ENCODE measurements around the gene MUC4. TPM values are rescaled to one million over a fixed set of nuclear protein-coding genes. Genes with fewer than 3 reads are reported as not detected.

The MUC4 gene
- total RNA-seq, 1 experiment from 2014 or later, result 0.03 TPM

- TF ChIP-seq TCF7L2 (IDR thresholded peaks at IDR 0.05; ENCODE audit: low read depth, low read length) (no peak), REST (IDR thresholded peaks at IDR 0.05; ENCODE audit: insufficient read depth in 1 of 2, low read depth in 2 of 2, low read length in 1 of 2) (no peak), CTCF (IDR thresholded peaks at IDR 0.05) (no peak), POLR2AphosphoS5 (IDR thresholded peaks at IDR 0.05; ENCODE audit: low read depth, low read length) (no peak), SIN3A (IDR thresholded peaks at IDR 0.05; ENCODE audit: borderline replicate concordance, insufficient read depth, low read depth, low read length) (no peak)
- H3K4me1 ChIP-seq (ENCODE audit: control insufficient read depth, insufficient read depth, low read length), result no peaks in the 10 kb centered on the region; the same call in 1 of the 2 replicates
- H3K9me3 ChIP-seq (ENCODE audit: control insufficient read depth, insufficient read depth, low read depth, low read length), result no peaks in the 10 kb centered on the region
- no peak for ATAC-seq
- H3K27ac ChIP-seq (ENCODE audit: low read length), result no peak overlapping the region
- POLR2A ChIA-PET, result no interaction called here
- no TSS peak for BruUV-seq (replicated peaks)
- in situ Hi-C loops (cut with HindIII; ENCODE audit: low pct_unique_long_range_greater_than_20kb, low sequenced_read_pairs) (no loop called here), intact Hi-C loops (cut with micrococcal nuclease; ENCODE audit: unreplicated experiment) (no loop called here)
- no peaks in the 10 kb centered on the region for H3K36me3 ChIP-seq (ENCODE audit: control insufficient read depth, insufficient read depth, low read length)
- DNase-seq (ENCODE audit: low read depth, low spot score), result no peak
- 0 out of 2 replicates have a peak, but pooled peaks cover 2% of the 10 kb centered on the region for H3K27me3 ChIP-seq (ENCODE audit: control insufficient read depth, insufficient read depth, low read length)
- H3K4me3 ChIP-seq (ENCODE audit: low read depth in 2 of 2, low read length in 2 of 2), result no peak overlapping the region
- CTCF ChIA-PET, result no interaction called here
Measured at GRCh38 chr3:195755391-195755790, 56.3 kb downstream of the MUC4 start.

- in situ Hi-C loops (cut with HindIII; ENCODE audit: low pct_unique_long_range_greater_than_20kb, low sequenced_read_pairs), result no loop called here
- Histone ChIP-seq H3K27me3 (ENCODE audit: control insufficient read depth, insufficient read depth, low read length) (0 out of 2 replicates have a peak, but pooled peaks cover 2% of the 10 kb centered on the region), H3K36me3 (ENCODE audit: control insufficient read depth, insufficient read depth, low read length) (no peaks in the 10 kb centered on the region), H3K9me3 (ENCODE audit: control insufficient read depth, insufficient read depth, low read depth, low read length) (no peaks in the 10 kb centered on the region), H3K27ac (ENCODE audit: low read length) (no peak overlapping the region), H3K4me3 (ENCODE audit: low read depth in 2 of 2, low read length in 2 of 2) (no peak overlapping the region), H3K4me1 (ENCODE audit: control insufficient read depth, insufficient read depth, low read length) (no peaks in the 10 kb centered on the region; the same call in 1 of the 2 replicates)
- no TSS peak for BruUV-seq (replicated peaks)
- ChIA-PET POLR2A (no interaction called here), CTCF (no interaction called here)
- no peak for TF ChIP-seq SIN3A (IDR thresholded peaks at IDR 0.05; ENCODE audit: borderline replicate concordance, insufficient read depth, low read depth, low read length)
- no peak for TF ChIP-seq POLR2AphosphoS5 (IDR thresholded peaks at IDR 0.05; ENCODE audit: low read depth, low read length)
- TF ChIP-seq CTCF (IDR thresholded peaks at IDR 0.05), result no peak
- TF ChIP-seq REST (IDR thresholded peaks at IDR 0.05; ENCODE audit: insufficient read depth in 1 of 2, low read depth in 2 of 2, low read length in 1 of 2), result no peak
- no peak for TF ChIP-seq TCF7L2 (IDR thresholded peaks at IDR 0.05; ENCODE audit: low read depth, low read length)
- intact Hi-C loops (cut with micrococcal nuclease; ENCODE audit: unreplicated experiment), result no loop called here
- ATAC-seq, result no peak
- no peak for DNase-seq (ENCODE audit: low read depth, low spot score)
Measured at GRCh38 chr3:195754906-195755305, 56.8 kb downstream of the MUC4 start.
